ENCODE results near the gene CEACAM6.
A peak's percentile ranks its signal among the peaks of the same experiment; 100 is the strongest.
"Not testable (repeated sequence)": the region's sequence is repeated elsewhere in the genome, so short reads cannot be mapped to it uniquely, and the experiment has no call there.

The CEACAM6 gene

GRCh38 chr19:41746593-41747227, 8.6 kb upstream of the CEACAM6 start:
- DNase-seq (ENCODE audit: low read depth): peak; percentile 7

GRCh38 chr19:41748012-41748411, 7.3 kb upstream of the CEACAM6 start:
- no peak for DNase-seq (ENCODE audit: low read depth)

- not testable (repeated sequence) for DNase-seq (ENCODE audit: low read depth)
These were observed 4.8 kb upstream of the CEACAM6 start for GRCh38 chr19:41750248-41751134.

- no peak for DNase-seq (ENCODE audit: low read depth)
These were observed 2.2 kb upstream of the CEACAM6 start for GRCh38 chr19:41753159-41753558.

- no peak for DNase-seq (ENCODE audit: low read depth)
These were observed 1.3 kb upstream of the CEACAM6 start for GRCh38 chr19:41753936-41754529.

- no peak for DNase-seq (ENCODE audit: low read depth)
These were observed 3.5 kb downstream of the CEACAM6 start for GRCh38 chr19:41758846-41759245.

- no peak for DNase-seq (ENCODE audit: low read depth)
These were observed 11.8 kb downstream of the CEACAM6 start for GRCh38 chr19:41767115-41767514.

GRCh38 chr19:41768105-41768504, 12.8 kb downstream of the CEACAM6 start:
- not testable (repeated sequence) for DNase-seq (ENCODE audit: low read depth)

- no peak for DNase-seq (ENCODE audit: low read depth)
These were observed 14.3 kb downstream of the CEACAM6 start for GRCh38 chr19:41769608-41770007.

- no peak for DNase-seq (ENCODE audit: low read depth)
These were observed 16.1 kb downstream of the CEACAM6 start for GRCh38 chr19:41771410-41771809.

- DNase-seq (ENCODE audit: low read depth): no peak
These were observed 19.2 kb downstream of the CEACAM6 start for GRCh38 chr19:41774515-41774980.

GRCh38 chr19:41776700-41777099, 21.4 kb downstream of the CEACAM6 start:
- DNase-seq (ENCODE audit: low read depth): no peak

GRCh38 chr19:41783612-41784011, 28.3 kb downstream of the CEACAM6 start:
- no peak for DNase-seq (ENCODE audit: low read depth)

- no peak for DNase-seq (ENCODE audit: low read depth)
These were observed 29.0 kb downstream of the CEACAM6 start for GRCh38 chr19:41784312-41784711.

- no peak for DNase-seq (ENCODE audit: low read depth)
These were observed 29.4 kb downstream of the CEACAM6 start for GRCh38 chr19:41784743-41785142.

GRCh38 chr19:41785653-41786052, 30.3 kb downstream of the CEACAM6 start:
- DNase-seq (ENCODE audit: low read depth): peak; percentile 6

GRCh38 chr19:41787055-41787454, 31.7 kb downstream of the CEACAM6 start:
- no peak for DNase-seq (ENCODE audit: low read depth)

- DNase-seq (ENCODE audit: low read depth): not testable (repeated sequence)
These were observed 33.2 kb downstream of the CEACAM6 start for GRCh38 chr19:41788518-41788917.

GRCh38 chr19:41789053-41789452, 33.7 kb downstream of the CEACAM6 start:
- DNase-seq (ENCODE audit: low read depth): not testable (repeated sequence)

GRCh38 chr19:41792513-41793413, 37.4 kb downstream of the CEACAM6 start:
- DNase-seq (ENCODE audit: low read depth): peak; percentile 11

- DNase-seq (ENCODE audit: low read depth): no peak
These were observed 38.0 kb downstream of the CEACAM6 start for GRCh38 chr19:41793414-41793727.

- DNase-seq (ENCODE audit: low read depth): no peak
These were observed 39.7 kb downstream of the CEACAM6 start for GRCh38 chr19:41795031-41795461.

Data from GM04504 (cell line).